ENCODE results near the gene COPB2.

- TF ChIP-seq ZNF565 (CRISPR knock-in tag; conservative IDR thresholded peaks at IDR 0.05; ENCODE audit: low read depth) = no peak
- no peak for TF ChIP-seq CSDC2 (CRISPR knock-in tag; IDR thresholded peaks at IDR 0.05)
- TF ChIP-seq, protein P1, sequence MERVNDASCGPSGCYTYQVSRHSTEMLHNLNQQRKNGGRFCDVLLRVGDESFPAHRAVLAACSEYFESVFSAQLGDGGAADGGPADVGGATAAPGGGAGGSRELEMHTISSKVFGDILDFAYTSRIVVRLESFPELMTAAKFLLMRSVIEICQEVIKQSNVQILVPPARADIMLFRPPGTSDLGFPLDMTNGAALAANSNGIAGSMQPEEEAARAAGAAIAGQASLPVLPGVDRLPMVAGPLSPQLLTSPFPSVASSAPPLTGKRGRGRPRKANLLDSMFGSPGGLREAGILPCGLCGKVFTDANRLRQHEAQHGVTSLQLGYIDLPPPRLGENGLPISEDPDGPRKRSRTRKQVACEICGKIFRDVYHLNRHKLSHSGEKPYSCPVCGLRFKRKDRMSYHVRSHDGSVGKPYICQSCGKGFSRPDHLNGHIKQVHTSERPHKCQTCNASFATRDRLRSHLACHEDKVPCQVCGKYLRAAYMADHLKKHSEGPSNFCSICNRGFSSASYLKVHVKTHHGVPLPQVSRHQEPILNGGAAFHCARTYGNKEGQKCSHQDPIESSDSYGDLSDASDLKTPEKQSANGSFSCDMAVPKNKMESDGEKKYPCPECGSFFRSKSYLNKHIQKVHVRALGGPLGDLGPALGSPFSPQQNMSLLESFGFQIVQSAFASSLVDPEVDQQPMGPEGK (CRISPR knock-in tag; IDR thresholded peaks at IDR 0.05; ENCODE audit: borderline replicate concordance) = no peak
- TF ChIP-seq ZFP30 (CRISPR knock-in tag; IDR thresholded peaks at IDR 0.05) = no peak
- no peak for TF ChIP-seq ESRRG (CRISPR knock-in tag; IDR thresholded peaks at IDR 0.05)
- no peak for TF ChIP-seq SNAI2 (CRISPR knock-in tag; IDR thresholded peaks at IDR 0.05)
Measured at GRCh38 chr3:139312959-139313358, 76.5 kb downstream of the COPB2 start.
